HG02798 (cell line): Measurements from ENCODE around the gene UCKL1.
"Not testable (repeated sequence)": the region's sequence is repeated elsewhere in the genome, so short reads cannot be mapped to it uniquely, and the experiment has no call there.

ENCODE experiments used
- ATAC-seq: cut with Tn5 transposase; IDR thresholded peaks from one replicate; pipeline ENCODE4 v1.9.1; 2021; ENCODE audit warnings: mild to moderate bottlenecking; ENCODE audit not compliant: unreplicated experiment, poor library complexity

Gene UCKL1

DNA sequence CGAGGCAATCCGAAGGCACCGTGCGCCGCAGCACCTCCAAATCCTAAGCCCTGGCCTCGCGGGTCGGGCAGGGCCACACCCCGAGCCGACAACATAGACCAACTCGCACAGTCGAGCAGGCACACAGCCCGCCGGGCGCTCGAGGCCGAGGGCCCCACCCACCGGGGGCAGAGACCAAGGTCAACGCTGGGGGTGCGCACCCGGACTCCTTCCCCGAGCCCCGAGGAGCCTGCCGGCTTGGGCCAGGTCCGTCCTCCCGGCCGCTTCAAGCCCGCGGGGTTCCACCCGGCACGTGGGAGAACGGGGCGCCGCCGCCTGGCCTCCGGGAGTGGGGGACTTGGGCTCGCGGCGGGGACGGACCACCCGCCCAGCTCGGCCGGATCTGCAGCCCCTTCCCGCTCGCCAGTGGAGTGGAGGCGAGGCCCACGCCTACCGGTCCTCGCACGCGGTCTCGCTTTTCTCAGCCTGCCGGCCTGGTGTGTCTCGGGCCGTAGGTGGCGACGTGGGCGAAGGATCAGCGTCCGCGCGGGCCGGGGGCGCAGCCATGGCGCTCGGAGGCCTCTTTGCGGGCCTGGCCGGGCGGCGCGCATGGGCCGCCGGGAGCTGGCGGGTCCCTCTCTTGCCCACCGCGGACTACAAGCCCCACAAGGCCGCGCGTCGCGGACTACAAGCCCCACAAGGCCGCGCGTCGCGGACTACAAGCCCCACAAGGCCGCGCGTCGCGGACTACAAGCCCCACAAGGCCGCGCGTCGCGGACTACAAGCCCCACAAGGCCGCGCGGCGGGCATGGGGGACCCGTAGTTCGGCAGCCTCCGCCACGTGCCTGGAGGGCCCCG lies at the start of gene UCKL1:
TSS of gene UCKL1 (minus strand) at position 590 of the 837 bp plus-strand sequence. CDS start at position 546, 44 bp downstream.
- ATAC-seq, result peak; percentile 81

DNA sequence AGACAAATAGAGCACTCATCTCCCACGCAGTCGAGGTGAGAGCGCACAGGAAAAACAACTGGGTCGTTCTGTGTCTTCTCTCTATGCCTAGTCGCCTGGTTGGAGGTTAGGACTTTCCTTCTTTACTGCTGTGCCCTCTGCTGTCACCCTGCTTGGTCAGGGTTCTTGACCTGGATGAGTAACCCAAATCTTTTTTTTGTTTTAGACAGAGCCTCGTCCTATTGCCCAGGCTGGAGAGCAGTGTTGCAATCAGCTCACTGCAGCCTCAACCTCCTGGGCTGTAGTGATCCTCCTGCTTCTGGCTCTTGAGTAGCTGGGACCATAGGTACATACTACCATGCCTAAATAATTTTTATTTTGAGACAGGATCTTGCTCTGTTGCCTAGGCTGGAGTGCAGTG lies 49.2 kb upstream of the UCKL1 start:
- no peak for ATAC-seq

DNA sequence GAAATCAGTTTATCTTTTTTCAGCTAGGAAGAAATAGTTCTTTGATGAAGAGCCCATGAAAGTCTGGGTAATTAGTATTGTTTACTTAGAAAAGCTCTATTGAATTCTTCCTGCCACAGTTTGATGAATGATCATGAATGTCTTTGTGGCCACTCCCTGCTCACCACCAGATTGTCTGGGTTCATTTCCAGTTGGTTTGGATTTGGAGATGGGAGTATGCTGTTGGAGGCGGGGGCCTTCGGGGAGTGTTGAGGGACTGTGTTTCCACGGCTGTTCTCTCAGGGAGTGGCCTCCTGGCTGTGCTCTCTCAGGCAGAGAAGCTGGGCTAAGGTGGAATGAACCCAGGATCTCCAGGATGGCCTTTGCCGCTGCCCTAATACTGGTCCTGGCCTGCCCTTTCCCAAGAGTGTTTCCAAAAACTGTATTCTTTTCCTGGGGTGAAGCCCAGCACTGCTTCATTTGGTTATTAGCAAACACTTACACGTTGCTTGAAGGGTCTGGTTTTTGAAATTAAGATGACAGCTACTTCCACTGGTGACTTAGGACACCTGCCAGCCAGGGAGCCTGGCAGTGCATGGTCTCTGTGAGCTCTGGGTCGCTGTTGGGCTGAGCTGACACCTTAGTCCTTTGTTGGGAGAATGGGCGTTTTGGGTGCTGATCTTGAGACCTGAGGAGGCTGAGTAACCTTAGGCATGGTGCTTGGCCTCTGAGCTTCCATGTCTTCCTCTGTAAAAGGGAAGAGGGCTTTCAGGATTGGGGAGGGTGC lies 47.9 kb upstream of the UCKL1 start:
- ATAC-seq, result no peak

DNA sequence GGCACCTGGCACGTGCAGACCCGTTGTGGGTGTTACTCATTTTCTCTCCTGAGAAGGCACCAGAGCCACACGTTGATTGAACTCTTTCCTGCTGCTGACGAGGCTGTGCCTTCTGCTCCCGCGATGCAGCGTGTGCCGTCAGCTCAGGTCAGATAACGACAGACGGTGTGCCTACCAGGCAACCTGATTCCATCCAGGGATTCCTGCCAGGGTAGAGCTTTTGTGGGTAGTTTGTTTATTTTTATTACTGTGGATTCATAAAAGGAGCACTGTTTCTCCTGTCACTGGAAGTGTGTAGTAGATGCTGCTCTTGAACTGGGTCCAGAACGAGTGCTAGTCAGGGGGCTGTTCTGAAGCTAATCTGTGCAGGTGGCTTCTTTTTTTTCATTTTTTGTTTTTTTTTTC lies 45.4 kb upstream of the UCKL1 start:
- no peak for ATAC-seq

DNA sequence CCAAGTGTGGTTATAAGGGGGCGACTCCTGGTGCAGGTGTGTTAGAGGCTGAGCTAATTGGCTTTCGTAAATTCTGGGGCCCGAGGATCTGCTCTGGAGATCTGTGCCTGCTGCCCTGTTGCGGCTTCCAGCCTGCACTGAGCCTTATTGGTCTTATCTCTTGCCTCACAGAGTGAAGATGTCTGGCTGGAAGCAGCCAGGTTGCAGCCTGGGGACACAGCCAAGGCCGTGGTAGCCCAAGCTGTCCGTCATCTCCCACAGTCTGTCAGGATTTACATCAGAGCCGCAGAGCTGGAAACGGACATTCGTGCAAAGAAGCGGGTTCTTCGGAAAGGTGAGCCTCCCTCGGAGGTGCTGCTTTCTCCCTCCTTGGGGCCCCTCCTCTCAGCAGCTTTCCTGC lies 44.7 kb upstream of the UCKL1 start:
- no peak for ATAC-seq

DNA sequence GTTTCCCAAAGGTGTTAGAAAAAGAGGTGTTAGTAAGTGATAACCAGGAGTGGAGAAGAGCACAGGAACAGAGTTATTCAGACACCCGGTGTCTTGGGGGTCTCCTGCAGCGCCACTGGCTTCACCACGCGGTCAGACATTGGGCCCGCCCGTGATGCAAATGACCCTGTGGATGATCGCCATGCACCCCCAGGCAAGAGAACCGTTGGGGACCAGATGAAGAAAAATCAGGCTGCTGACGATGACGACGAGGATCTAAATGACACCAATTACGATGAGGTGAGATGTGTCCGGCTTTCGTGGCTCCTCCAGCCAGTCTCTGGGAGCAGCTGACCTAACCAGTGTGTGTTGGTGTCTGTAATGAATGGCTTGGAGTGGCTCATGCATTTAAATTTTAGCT lies 26.7 kb upstream of the UCKL1 start:
- ATAC-seq, result no peak

DNA sequence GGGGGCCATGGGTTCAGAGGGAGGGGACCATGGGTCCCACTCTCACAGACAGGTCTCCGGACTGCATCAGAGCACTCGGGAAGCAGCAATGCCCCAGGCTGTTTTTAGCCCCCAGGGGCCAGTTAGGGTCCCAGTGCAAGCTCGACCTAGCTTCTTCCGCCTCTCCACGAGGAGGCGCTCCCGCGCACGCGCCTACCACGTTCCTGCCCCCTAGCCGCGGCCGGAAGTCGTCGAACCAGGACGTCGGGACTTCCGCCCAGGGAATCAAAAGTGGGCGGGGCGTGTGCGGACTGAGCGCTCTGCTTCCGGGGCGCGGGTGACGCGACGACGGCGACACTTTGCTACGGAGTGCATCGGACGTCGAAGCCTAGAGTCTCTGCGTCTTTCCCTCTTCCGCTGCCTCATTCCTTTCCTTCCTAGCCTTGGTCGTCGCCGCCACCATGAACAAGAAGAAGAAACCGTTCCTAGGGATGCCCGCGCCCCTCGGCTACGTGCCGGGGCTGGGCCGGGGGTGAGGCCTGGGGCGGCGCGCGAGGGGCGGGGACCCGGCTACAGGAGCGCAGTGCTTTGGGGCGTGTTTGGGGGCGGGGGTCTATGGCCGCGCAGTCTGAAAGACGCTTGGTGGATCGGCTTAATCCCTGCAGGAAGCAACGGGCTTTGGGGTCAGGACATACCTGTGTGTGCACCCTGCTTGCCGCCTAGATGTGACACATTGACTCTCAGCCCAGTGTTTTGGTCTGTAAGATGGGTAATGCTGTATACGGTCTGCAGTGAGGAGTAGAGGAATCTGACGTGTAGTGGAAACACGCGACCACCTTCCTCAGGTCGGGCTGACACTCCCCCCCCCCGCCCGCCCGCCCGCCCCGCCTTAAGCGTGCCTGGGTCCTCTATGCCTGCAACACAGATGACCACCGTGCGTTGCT lies 24.9 kb upstream of the UCKL1 start, which contains the start of gene PRPF6:
TSS of gene PRPF6 (plus strand) at position 327 of the 923 bp plus-strand sequence. CDS start at position 441, 114 bp downstream.
- peak; percentile 74 for ATAC-seq

DNA sequence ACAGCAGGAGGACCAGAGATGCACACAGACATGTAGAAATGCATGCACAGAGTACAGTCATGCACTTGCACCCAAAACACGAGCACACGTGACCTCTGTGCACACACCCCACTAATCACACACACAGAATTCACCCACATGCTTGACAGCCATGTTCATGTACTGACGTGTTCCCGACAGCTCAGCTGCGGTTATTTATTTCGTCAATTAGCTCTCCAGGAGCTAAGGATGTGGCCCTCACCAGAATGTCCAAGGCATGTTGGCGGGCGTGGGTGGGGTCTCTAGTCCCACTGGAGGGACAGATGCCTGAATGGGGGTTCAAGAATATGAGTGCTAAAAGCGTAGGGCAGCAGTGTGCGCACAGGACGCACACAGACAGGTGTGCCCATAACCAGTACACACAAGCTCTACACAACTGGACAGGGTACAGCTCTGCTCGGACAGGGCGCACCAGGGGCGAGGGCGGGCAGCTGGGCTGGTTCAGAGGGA lies 24.1 kb upstream of the UCKL1 start:
- ATAC-seq, result no peak

DNA sequence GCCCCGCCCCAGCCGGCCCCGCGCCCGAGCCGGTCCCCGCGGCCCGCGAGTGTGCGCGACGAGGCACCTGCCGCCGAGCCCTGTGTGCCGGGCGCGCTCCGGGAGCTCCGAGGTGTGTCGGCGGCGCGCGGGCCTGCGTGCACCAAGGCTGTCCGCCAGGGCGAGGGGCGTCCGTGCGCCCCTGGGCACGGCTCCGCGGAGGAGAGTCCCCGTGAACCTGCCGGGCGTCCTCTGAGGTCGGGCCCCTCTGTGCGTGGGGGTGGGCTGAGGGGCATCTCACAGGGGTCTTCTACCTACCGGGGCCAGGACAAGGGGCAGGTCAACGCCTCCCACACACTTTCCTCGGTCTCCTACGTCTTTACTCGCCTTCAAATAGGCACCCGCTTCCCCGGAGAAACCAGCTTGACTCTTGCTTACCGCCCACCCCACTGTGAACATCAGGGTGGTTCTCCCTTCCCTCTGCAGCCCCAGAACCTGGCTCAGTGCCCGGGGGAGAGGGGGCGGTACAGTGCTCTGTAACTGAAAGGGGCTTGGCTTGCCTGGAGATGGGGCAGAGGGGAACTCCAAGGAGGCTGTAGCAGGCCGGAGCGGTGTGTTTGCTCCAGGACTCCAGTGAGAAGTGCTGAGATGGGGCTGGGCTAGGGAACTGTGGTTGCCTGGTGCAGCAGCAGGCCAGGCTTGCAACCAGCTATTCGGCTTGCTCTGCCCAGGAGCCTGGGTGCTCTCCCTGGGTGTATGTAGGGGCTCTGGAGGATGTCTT lies 23.5 kb upstream of the UCKL1 start, which contains the start of gene SAMD10:
TSS of gene SAMD10 (minus strand) at position 86 of the 760 bp plus-strand sequence. CDS start 175 bp downstream, outside the sequence.
- ATAC-seq, result no peak

DNA sequence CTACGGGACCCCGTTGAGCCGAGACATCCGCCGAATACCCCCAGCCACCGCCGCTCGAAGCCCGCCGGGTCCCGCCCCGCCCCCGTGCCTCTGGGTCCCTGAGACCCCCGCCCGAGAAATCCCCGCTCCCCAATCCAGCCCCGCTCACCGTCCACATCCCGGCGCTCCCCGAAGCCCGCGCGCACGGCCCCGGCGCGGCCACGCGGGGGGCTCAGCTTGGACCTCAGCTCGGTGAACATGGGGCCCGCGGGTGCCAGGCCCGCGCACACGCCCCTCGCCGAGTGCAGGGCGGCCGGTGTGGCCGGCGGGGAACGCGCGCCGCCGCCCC lies 23.0 kb upstream of the UCKL1 start:
- no peak for ATAC-seq

DNA sequence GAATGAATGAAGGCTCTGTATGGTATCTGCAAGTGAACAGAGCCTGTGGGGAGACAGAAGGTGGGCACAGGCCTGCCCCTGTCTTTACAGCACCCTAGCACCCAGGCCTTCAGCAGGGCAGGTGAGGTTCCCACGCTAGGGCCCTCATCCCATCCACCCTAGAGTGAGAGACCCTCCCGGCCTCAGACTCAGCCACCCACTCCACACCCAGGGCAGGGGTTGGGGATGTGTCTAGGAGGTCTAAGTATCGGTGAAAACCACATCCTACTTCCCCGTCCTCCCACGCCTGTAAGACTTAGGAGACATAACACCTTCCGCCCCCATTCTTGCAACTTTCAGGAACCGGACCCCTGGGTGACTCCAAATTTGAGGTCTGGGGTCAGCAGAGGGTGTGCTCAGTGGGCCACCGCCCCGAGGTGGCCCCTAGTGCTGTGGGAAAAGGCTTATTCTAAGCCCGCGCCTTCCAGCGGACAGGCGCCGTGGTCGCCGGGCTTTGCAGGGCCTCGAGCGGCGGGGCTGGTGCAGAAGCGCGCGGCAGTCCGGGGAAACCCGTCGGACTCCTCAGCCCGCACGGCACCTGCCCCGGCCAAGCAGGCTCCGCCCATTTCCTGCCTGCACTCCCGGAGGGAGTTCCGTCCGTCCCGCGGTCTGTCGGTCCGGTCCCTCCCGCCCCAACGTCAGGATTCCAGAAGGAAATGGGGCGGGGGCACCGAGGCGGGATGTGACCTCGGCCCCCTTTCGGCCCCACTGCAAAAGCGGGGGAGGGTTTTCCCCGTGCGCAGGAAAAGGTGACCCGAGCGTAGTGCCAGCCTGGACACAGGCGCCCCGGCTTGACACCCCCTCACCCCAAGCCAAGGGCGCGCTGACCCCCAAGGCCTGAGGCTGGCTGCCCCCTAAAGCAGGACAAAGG lies 22.4 kb upstream of the UCKL1 start:
- ATAC-seq, result peak; percentile 44

DNA sequence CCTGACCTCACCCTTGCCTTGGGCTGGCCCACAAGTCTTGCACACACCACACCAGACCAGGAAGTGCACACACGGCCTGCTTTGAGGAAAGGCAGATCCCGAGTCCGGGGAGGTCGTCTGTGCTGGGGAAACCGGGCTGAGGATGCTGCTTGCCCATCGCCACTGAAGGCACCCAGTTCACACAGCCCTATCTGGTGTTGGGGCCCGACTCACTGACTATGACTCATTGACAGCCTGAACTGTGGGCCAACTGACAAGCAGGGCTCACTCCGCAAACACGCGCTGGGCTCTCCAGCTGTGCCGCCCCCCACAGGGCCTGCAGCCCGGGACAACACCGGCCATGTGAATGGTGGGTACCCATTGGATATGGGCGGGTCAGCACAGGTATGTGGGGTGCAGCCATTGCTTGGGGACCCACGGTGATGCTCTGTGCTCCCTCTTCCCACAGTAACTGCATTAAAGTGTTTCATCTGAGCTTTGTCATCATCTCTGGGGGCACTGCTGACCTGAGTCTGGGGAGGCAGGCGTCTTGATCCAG lies 21.6 kb upstream of the UCKL1 start:
- no peak for ATAC-seq

DNA sequence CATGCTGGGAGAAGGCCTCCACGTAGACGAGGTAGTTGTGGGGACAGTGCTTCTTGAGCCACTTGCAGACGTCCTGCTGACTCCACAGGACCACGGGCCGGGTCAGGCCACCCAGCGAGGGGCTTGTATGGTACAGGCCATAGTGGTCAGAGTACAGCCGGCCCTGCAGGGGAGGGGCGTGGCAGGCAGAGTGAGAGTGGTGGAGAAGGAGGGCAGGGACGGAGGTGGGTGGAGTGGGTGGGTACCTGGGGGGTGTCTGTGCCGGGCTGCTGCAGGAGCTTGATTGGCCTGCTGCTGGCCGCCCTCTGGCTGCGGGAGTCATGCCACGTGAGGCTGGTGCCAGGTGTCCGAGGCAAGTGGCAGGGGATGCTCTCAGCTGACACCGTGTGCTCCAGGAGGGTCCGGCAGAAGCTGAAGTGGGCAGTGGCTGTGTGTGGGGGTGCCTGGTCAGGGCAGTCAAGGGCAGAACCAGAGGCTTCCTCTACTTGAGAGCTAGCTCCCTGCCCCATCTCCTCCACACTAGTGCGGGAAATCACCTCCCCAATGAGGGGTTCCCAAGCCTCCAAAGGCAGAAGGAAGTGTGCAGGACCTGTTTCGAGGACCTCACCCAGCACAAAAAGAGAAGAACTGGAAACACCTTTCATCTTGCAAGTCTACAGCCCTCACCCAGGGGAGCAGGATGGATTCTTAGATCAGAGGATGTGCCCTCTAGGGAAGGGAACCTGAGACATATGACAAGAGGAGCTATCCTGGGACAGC lies 20.9 kb upstream of the UCKL1 start:
- no peak for ATAC-seq

DNA sequence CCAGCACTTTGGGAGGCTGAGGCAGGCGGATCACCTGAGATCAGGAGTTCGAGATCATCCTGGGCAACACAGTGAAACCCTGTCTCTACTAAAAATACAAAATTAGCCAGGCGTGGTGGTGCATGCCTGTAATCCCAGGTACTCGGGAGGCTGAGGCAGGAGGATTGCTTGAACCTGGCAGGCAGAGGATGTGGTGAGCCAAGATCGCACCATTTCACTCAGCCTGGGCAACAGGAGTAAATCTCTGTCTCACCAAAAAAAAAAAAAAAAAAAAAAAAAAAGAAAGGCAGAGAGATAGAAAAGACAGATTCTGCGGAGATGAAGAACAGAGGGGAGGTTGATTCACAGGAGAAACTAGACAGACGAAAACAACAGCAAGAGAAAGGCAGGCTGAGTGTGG lies 20.3 kb upstream of the UCKL1 start:
- ATAC-seq, result not testable (repeated sequence)

DNA sequence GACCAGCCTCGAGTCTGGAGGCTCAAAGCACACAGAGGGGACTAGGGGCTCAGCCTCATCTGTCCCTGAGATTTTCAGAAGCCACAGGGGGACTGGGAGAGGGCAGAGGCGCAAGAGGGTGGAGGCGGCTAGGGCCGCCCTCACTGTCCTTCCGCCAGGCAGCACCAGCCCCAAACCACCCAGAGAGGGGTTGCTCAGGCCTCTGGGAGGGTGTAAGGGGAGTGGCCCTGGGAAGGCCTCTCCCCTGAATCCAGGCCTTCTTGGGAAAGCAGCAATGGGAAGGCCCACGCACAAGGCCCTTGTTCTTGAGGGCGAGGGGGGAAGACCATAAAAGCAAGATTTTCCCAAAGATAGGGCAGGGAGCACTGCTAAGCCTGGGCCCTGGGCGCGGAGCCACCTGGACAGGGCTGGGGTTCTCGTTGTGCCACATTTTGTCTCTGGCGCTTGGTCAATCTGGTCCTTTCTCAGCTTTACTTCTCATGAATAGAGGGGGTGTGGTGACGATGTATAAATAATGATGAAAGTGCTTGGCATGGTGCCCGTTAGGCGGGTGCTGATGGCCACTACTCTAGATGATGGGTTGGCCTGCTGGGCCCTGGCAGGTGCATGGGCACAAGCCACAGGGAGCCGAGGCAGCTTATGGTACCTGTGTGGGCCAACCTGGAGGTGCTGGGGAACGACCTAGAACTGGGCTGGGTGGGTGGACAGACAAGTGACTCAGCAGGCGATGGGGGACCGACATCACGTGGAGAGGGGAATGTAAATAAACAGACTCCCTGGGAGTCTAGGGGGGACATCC lies 18.4 kb upstream of the UCKL1 start:
- no peak for ATAC-seq

DNA sequence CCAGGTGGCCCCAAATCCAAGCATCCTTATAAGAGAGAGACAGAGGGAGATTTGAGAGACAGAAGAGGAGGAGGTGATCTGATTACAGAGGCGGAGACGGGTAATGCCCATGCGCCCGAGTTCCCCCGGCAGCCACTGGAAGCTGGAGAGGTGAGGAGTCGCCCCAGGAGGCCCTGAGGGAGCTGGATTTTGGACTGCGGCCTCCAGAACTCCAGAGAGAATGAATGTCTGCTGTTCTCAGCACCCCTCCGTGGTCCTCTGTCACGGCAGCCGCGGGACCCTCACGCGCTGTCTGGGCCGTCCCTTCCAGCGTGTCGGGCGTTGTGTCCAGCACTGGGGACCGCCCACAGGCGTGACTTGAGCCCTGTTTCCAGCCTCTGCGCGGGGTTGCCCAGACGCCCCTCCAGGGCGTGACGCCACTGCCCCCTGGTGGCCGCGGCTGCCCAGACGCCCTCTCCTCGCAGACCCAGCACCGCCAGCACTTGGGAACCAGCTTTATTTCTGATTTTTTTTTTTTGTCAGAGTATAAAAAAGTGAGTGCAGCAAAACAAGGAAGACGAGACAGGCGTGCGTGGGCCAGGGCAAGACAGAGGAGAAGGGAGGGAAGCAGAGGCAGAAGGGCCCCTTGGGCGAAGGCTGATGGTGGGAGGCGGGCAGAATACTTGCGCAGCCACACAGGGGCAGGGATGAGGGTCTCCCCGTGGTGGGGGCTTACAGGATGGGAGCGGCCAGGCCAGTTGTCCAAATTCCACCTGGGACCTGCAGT lies 17.6 kb upstream of the UCKL1 start:
- ATAC-seq, result peak; percentile 46
